ENCODE data around the gene GMNC.

GMNC gene

DNA sequence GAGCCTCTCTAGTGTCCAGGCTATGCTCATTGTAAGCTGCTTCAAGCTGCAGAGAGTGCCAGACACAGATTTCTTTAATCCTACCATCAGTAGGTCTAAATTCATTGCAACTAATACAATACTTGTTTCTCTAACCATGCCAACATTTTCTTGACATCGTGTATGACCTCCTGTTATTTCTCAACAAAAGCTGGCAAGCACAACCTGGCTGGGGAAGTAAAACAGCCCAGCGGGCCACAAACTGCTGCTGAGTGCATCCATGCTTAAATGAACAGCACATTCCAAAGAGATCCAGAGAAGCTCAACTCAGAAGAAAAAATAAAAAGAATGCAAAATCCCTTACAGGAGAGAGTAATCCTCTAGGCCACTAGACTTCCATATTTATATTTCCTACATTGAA, 36.5 kb downstream of the GMNC start:
- Histone ChIP-seq H3K4me3 (ENCODE audit: low read depth in 1 of 2, low read length in 2 of 2) (no peak overlapping the region), H3K9me3 (ENCODE audit: insufficient read depth, low read length, severe bottlenecking) (no peaks in the 10 kb centered on the region), H3K4me1 (ENCODE audit: insufficient read depth, low read length) (no peaks in the 10 kb centered on the region), H3K4me2 (ENCODE audit: insufficient read depth, low read length) (no peak overlapping the region), H3K79me2 (ENCODE audit: insufficient read depth, low read length) (no peaks in the 10 kb centered on the region), H4K20me1 (ENCODE audit: insufficient read depth, low read length) (no peaks in the 10 kb centered on the region), H3K27me3 (ENCODE audit: insufficient read depth, low read length, poor library complexity) (no peaks in the 10 kb centered on the region), H2AFZ (ENCODE audit: low read depth, low read length) (no peak overlapping the region), H3K9ac (ENCODE audit: low read depth, low read length) (no peak overlapping the region), H3K27ac (ENCODE audit: low read length) (no peak overlapping the region), H3K36me3 (ENCODE audit: insufficient read depth, low read length) (no peaks in the 10 kb centered on the region)
- no peak for TF ChIP-seq EZH2 (IDR thresholded peaks at IDR 0.05; ENCODE audit: borderline replicate concordance, low read depth, low read length, severe bottlenecking)
- TF ChIP-seq, protein P1, sequence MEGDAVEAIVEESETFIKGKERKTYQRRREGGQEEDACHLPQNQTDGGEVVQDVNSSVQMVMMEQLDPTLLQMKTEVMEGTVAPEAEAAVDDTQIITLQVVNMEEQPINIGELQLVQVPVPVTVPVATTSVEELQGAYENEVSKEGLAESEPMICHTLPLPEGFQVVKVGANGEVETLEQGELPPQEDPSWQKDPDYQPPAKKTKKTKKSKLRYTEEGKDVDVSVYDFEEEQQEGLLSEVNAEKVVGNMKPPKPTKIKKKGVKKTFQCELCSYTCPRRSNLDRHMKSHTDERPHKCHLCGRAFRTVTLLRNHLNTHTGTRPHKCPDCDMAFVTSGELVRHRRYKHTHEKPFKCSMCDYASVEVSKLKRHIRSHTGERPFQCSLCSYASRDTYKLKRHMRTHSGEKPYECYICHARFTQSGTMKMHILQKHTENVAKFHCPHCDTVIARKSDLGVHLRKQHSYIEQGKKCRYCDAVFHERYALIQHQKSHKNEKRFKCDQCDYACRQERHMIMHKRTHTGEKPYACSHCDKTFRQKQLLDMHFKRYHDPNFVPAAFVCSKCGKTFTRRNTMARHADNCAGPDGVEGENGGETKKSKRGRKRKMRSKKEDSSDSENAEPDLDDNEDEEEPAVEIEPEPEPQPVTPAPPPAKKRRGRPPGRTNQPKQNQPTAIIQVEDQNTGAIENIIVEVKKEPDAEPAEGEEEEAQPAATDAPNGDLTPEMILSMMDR (IDR thresholded peaks at IDR 0.05; ENCODE audit: borderline replicate concordance, extremely low read depth, low read length, poor library complexity, severe bottlenecking): no peak
- DNase-seq (no peak), ATAC-seq (ENCODE audit: insufficient read depth, low read depth) (no peak)

DNA sequence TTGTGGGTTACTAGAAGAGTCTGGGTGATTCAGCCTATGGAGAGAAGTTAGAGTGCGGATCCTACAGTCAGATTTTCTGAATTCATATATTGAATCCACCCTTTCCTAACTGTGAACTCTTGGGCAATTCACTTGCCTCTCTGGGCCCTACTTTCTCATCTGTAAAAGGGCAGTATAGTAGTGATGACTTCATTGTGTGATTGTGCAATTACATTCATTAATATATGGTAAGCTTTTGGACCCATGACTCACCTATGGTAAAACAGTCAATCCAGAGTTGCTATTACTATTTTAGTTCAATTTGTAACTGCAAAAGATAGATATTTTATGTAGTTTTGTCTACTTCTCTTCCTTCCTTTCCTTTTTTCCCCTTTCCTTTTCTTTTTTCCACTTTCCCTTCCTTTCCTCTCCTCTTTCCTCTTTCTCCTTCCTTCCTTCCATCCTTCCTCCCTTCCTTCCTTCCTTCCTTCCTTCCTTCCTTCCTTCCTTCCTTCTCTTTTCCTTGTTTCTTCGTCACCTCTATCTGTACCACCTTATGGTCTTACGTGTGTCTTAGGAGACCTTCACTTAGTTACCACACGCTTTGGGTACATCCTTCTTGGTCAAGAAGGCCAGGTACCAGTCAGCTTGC, 37.0 kb downstream of the GMNC start:
- H3K9me3 ChIP-seq (ENCODE audit: insufficient read depth, low read length, severe bottlenecking): no peaks in the 10 kb centered on the region
- H3K4me2 ChIP-seq (ENCODE audit: insufficient read depth, low read length): no peak overlapping the region
- H3K79me2 ChIP-seq (ENCODE audit: insufficient read depth, low read length): no peaks in the 10 kb centered on the region
- no peak overlapping the region for H2AFZ ChIP-seq (ENCODE audit: low read depth, low read length)
- H3K4me1 ChIP-seq (ENCODE audit: insufficient read depth, low read length): no peaks in the 10 kb centered on the region
- DNase-seq (no peak), ATAC-seq (ENCODE audit: insufficient read depth, low read depth) (no peak)
- H4K20me1 ChIP-seq (ENCODE audit: insufficient read depth, low read length): no peaks in the 10 kb centered on the region
- H3K36me3 ChIP-seq (ENCODE audit: insufficient read depth, low read length): no peaks in the 10 kb centered on the region
- H3K4me3 ChIP-seq (ENCODE audit: low read depth in 1 of 2, low read length in 2 of 2): no peak overlapping the region
- TF ChIP-seq, protein P1 (IDR thresholded peaks at IDR 0.05; ENCODE audit: borderline replicate concordance, extremely low read depth, low read length, poor library complexity, severe bottlenecking): no peak
- TF ChIP-seq EZH2 (IDR thresholded peaks at IDR 0.05; ENCODE audit: borderline replicate concordance, low read depth, low read length, severe bottlenecking): no peak
- no peaks in the 10 kb centered on the region for H3K27me3 ChIP-seq (ENCODE audit: insufficient read depth, low read length, poor library complexity)
- no peak overlapping the region for H3K9ac ChIP-seq (ENCODE audit: low read depth, low read length)
- no peak overlapping the region for H3K27ac ChIP-seq (ENCODE audit: low read length)

DNA sequence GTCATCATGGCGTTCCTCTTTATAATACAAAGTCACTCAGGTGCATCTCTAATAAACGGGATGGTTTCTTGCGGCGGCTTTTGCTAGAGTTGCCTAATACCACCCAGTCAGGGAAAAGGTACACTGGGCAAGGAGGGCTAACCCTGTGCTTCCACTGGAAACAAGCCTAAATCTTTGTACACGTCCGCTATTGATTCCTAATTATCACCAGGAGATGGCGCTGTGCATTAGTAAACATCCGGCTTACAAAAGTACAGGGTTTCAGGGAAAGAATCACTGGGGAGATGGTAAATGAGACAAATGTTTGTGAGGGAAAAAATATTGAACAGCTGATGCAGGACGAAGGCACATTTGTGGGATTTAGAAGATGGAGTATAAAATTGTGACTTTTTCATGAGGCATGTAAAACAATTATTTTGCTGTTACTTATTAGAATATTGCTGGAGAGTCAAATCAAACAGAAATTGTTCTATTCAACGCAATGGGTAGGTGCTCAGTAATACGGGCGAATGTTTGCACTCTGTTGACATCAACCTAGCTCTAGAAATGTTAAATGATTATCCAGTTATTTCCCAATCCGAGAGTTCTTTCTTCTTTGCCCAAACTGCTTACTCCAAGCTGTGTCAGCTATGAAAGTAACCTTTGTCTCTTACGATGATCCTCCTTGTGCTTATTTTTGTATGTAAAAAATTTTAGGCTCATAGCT, 50.6 kb downstream of the GMNC start:
- Histone ChIP-seq H3K4me1 (ENCODE audit: insufficient read depth, low read length) (no peaks in the 10 kb centered on the region), H3K27ac (ENCODE audit: low read length) (no peak overlapping the region), H3K36me3 (ENCODE audit: insufficient read depth, low read length) (no peaks in the 10 kb centered on the region), H4K20me1 (ENCODE audit: insufficient read depth, low read length) (no peaks in the 10 kb centered on the region), H3K79me2 (ENCODE audit: insufficient read depth, low read length) (no peaks in the 10 kb centered on the region), H3K27me3 (ENCODE audit: insufficient read depth, low read length, poor library complexity) (no peaks in the 10 kb centered on the region), H3K9ac (ENCODE audit: low read depth, low read length) (no peak overlapping the region), H3K9me3 (ENCODE audit: insufficient read depth, low read length, severe bottlenecking) (no peaks in the 10 kb centered on the region), H3K4me3 (ENCODE audit: low read depth in 1 of 2, low read length in 2 of 2) (no peak overlapping the region), H2AFZ (ENCODE audit: low read depth, low read length) (no peak overlapping the region), H3K4me2 (ENCODE audit: insufficient read depth, low read length) (no peak overlapping the region)
- DNase-seq (peak; percentile 38), ATAC-seq (ENCODE audit: insufficient read depth, low read depth) (peak; percentile 70)
- TF ChIP-seq EZH2 (IDR thresholded peaks at IDR 0.05; ENCODE audit: borderline replicate concordance, low read depth, low read length, severe bottlenecking): no peak
- TF ChIP-seq, protein P1 (IDR thresholded peaks at IDR 0.05; ENCODE audit: borderline replicate concordance, extremely low read depth, low read length, poor library complexity, severe bottlenecking): peak; percentile 78
